ENCODE data around the gene DDRGK1. TPM values are rescaled to one million over a fixed set of nuclear protein-coding genes. Genes with fewer than 3 reads are reported as not detected.

Gene DDRGK1
- total and polyA plus RNA-seq, 8 donors, result 42.0 to 52.8 (median 48.1) TPM

DNA sequence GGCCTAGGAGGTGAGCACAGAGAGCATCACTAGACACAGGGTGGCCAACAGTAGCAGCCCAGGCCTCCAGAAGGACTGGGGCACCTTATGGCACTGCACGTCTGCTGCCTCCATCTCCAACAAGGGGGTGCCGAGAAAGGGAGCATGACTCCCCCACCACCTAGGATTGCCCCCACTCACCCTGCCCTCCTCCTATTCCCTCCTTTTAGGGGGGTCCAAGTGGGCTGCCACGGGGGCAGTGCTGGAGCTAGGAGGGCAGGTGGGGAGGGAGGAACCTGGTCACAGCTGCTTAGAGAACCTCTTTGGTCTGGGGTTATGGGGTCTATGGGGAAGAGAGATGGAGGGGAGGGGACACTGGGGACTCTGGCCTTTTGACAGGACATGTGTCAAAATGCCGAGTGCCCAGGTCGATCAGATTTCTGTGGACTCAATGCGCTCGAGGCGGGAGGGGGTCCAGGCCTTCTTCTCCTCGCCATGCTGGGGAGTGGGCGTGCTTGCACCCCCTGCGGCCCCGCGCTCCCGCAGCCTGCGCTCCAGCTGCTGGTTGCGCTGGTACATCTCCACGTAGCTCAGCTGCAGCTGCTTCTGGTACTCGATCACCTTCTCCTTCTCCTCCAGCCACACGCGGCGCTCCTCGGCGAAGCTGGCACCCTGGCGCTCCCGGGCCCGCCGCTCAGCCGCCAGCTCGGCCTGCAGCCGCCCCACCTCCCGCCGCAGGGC lies 40.3 kb downstream of the DDRGK1 start:
- DNase-seq (no peak), FAIRE-seq (no peak)
- 89 to 93% methylated on average over 31 to 32 of the region's 32 CpGs for WGBS, 2 donors

GRCh38 chr20:3163099-3164042 lies 41.1 kb downstream of the DDRGK1 start:
- no peak overlapping the region for H3K27ac ChIP-seq
- no peak for ATAC-seq

More for the DNA sequence above, 40.3 kb downstream of the DDRGK1 start:
- H3K9me3 ChIP-seq, result no peaks in the 10 kb centered on the region
- TF ChIP-seq CTCF (IDR thresholded peaks at IDR 0.05), result no peak
- H3K27ac ChIP-seq, result no peak overlapping the region
- H3K4me3 ChIP-seq, result no peak overlapping the region
- no peak for ATAC-seq
- intact Hi-C loops (cut with DNase I), result no loop called here
- H3K27me3 ChIP-seq, result no peaks in the 10 kb centered on the region
- peaks cover 0 to 9% (median 3%) of the 10 kb centered on the region in 3 donors for H3K4me1 ChIP-seq
- H3K36me3 ChIP-seq, result no peaks in the 10 kb centered on the region

GRCh38 chr20:3162080-3162611 lies 42.3 kb downstream of the DDRGK1 start:
- Histone ChIP-seq H3K9me3 (no peaks in the 10 kb centered on the region), H3K4me3 (no peak overlapping the region), H3K4me1 (peaks cover 14 to 23% (median 17%) of the 10 kb centered on the region in 3 donors), H3K36me3 (no peaks in the 10 kb centered on the region), H3K27ac (peak overlapping the region in 1 of 4 donors; percentile 47), H3K27me3 (no peaks in the 10 kb centered on the region)
- TF ChIP-seq CTCF (IDR thresholded peaks at IDR 0.05), result no peak
- intact Hi-C loops (cut with DNase I), result no loop called here
- FAIRE-seq (no peak), DNase-seq (peak in 3 of 6 donors; percentile 46 to 79 (median 64)), ATAC-seq (peak in 2 of 4 donors; percentile 19 to 26)
- WGBS, 2 donors, result 28 to 30% methylated on average over 11 of the region's 11 CpGs

More at GRCh38 chr20:3163099-3164042, 41.1 kb downstream of the DDRGK1 start:
- FAIRE-seq, result no peak
- H3K4me1 ChIP-seq, result peaks cover 2 to 10% (median 6%) of the 10 kb centered on the region in 3 donors
- TF ChIP-seq CTCF (IDR thresholded peaks at IDR 0.05), result no peak
- no peaks in the 10 kb centered on the region for H3K9me3 ChIP-seq
- 90% methylated on average over 13 to 14 of the region's 14 CpGs for WGBS, 2 donors
- intact Hi-C loops (cut with DNase I), result no loop called here
- H3K27me3 ChIP-seq, result no peaks in the 10 kb centered on the region
- no peaks in the 10 kb centered on the region for H3K36me3 ChIP-seq
- no peak overlapping the region for H3K4me3 ChIP-seq
- DNase-seq, result no peak

GRCh38 chr20:3161316-3162079 lies 43.0 kb downstream of the DDRGK1 start:
- intact Hi-C loops (cut with DNase I), result no loop called here
- TF ChIP-seq CTCF (IDR thresholded peaks at IDR 0.05), result no peak
- H3K36me3 ChIP-seq, result no peaks in the 10 kb centered on the region
- peaks cover 14 to 24% (median 17%) of the 10 kb centered on the region in 3 donors for H3K4me1 ChIP-seq
- ATAC-seq (no peak), FAIRE-seq (no peak), DNase-seq (no peak)
- H3K27me3 ChIP-seq, result no peaks in the 10 kb centered on the region
- H3K4me3 ChIP-seq, result no peak overlapping the region
- WGBS, 2 donors, result 59 to 69% methylated on average over 5 of the region's 5 CpGs
- peak overlapping the region in 1 of 4 donors; percentile 47 for H3K27ac ChIP-seq
- H3K9me3 ChIP-seq, result no peaks in the 10 kb centered on the region
